Measurements from ENCODE around the gene ZIC2.
A peak's percentile ranks its signal among the peaks of the same experiment; 100 is the strongest.

Gene ZIC2

DNA sequence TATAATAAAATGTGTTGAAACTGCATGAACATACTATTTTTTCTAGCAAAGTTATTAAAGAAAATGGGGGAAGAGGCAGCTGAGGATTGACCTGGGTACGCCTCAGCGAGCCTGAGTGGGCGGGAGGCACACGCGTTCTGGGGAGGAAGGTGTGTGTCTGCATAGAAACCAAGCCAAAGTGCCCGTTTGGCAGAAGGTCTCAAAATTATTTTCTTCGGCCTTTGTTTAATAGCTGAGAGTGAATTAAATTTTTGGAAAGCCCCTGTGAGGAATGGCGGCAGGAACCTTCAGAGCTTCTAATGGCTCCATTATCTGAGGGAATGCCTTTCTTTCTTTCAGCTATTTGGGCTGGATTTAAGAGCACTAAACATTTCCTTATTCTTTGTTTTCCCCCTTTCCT is 5.2 kb downstream of the ZIC2 start:
- Histone ChIP-seq H3K36me3 (ENCODE audit: control insufficient read depth in 2 of 2, insufficient read depth in 2 of 2, low read length in 2 of 2) (no peaks in the 10 kb centered on the region), H3K9me3 (ENCODE audit: control insufficient read depth in 2 of 2, low read length in 2 of 2) (no peaks in the 10 kb centered on the region), H3K4me1 (ENCODE audit: control insufficient read depth in 2 of 2, insufficient read depth in 2 of 2, low read length in 2 of 2) (peaks cover 12 to 18% of the 10 kb centered on the region in 2 donors), H3K4me3 (ENCODE audit: low read length in 2 of 2) (no peak overlapping the region), H3K9ac (ENCODE audit: low read depth in 1 of 2, low read length in 2 of 2) (no peak overlapping the region), H3K27ac (ENCODE audit: low read depth in 2 of 2, low read length in 2 of 2) (no peak overlapping the region), H3K27me3 (ENCODE audit: control insufficient read depth in 2 of 2, insufficient read depth in 2 of 2, low read length in 2 of 2) (peaks cover 82 to 85% of the 10 kb centered on the region in 2 donors)

- H3K4me1 ChIP-seq (ENCODE audit: control insufficient read depth in 2 of 2, insufficient read depth in 2 of 2, low read length in 2 of 2): peaks cover 8 to 16% of the 10 kb centered on the region in 2 donors
Measured at GRCh38 chr13:99987154-99988019, 5.8 kb downstream of the ZIC2 start.

GRCh38 chr13:99988529-99989275 is 7.1 kb downstream of the ZIC2 start:
- Histone ChIP-seq H3K4me1 (ENCODE audit: control insufficient read depth in 2 of 2, insufficient read depth in 2 of 2, low read length in 2 of 2) (peaks cover 4 to 16% of the 10 kb centered on the region in 2 donors), H3K27me3 (ENCODE audit: control insufficient read depth in 2 of 2, insufficient read depth in 2 of 2, low read length in 2 of 2) (peaks cover 87 to 93% of the 10 kb centered on the region in 2 donors), H3K9me3 (ENCODE audit: control insufficient read depth in 2 of 2, low read length in 2 of 2) (no peaks in the 10 kb centered on the region), H3K27ac (ENCODE audit: low read depth in 2 of 2, low read length in 2 of 2) (no peak overlapping the region), H3K4me3 (ENCODE audit: low read length in 2 of 2) (no peak overlapping the region), H3K9ac (ENCODE audit: low read depth in 1 of 2, low read length in 2 of 2) (no peak overlapping the region), H3K36me3 (ENCODE audit: control insufficient read depth in 2 of 2, insufficient read depth in 2 of 2, low read length in 2 of 2) (no peaks in the 10 kb centered on the region)

More at GRCh38 chr13:99987154-99988019, 5.8 kb downstream of the ZIC2 start:
- Histone ChIP-seq H3K36me3 (ENCODE audit: control insufficient read depth in 2 of 2, insufficient read depth in 2 of 2, low read length in 2 of 2) (no peaks in the 10 kb centered on the region), H3K27ac (ENCODE audit: low read depth in 2 of 2, low read length in 2 of 2) (no peak overlapping the region), H3K9ac (ENCODE audit: low read depth in 1 of 2, low read length in 2 of 2) (no peak overlapping the region), H3K27me3 (ENCODE audit: control insufficient read depth in 2 of 2, insufficient read depth in 2 of 2, low read length in 2 of 2) (peaks cover 88 to 92% of the 10 kb centered on the region in 2 donors), H3K9me3 (ENCODE audit: control insufficient read depth in 2 of 2, low read length in 2 of 2) (no peaks in the 10 kb centered on the region), H3K4me3 (ENCODE audit: low read length in 2 of 2) (no peak overlapping the region)

GRCh38 chr13:99989276-99990125 is 7.9 kb downstream of the ZIC2 start:
- H3K9me3 ChIP-seq (ENCODE audit: control insufficient read depth in 2 of 2, low read length in 2 of 2): no peaks in the 10 kb centered on the region
- no peak overlapping the region for H3K9ac ChIP-seq (ENCODE audit: low read depth in 1 of 2, low read length in 2 of 2)
- no peak overlapping the region for H3K27ac ChIP-seq (ENCODE audit: low read depth in 2 of 2, low read length in 2 of 2)
- no peak overlapping the region for H3K4me3 ChIP-seq (ENCODE audit: low read length in 2 of 2)
- H3K36me3 ChIP-seq (ENCODE audit: control insufficient read depth in 2 of 2, insufficient read depth in 2 of 2, low read length in 2 of 2): no peaks in the 10 kb centered on the region
- peaks cover 85 to 93% of the 10 kb centered on the region in 2 donors for H3K27me3 ChIP-seq (ENCODE audit: control insufficient read depth in 2 of 2, insufficient read depth in 2 of 2, low read length in 2 of 2)
- peaks cover 4 to 16% of the 10 kb centered on the region in 2 donors for H3K4me1 ChIP-seq (ENCODE audit: control insufficient read depth in 2 of 2, insufficient read depth in 2 of 2, low read length in 2 of 2)

- Histone ChIP-seq H3K9ac (ENCODE audit: low read depth in 1 of 2, low read length in 2 of 2) (no peak overlapping the region), H3K4me1 (ENCODE audit: control insufficient read depth in 2 of 2, insufficient read depth in 2 of 2, low read length in 2 of 2) (peaks cover 4 to 14% of the 10 kb centered on the region in 2 donors), H3K36me3 (ENCODE audit: control insufficient read depth in 2 of 2, insufficient read depth in 2 of 2, low read length in 2 of 2) (no peaks in the 10 kb centered on the region), H3K9me3 (ENCODE audit: control insufficient read depth in 2 of 2, low read length in 2 of 2) (no peaks in the 10 kb centered on the region), H3K27me3 (ENCODE audit: control insufficient read depth in 2 of 2, insufficient read depth in 2 of 2, low read length in 2 of 2) (peaks cover 83 to 94% of the 10 kb centered on the region in 2 donors), H3K27ac (ENCODE audit: low read depth in 2 of 2, low read length in 2 of 2) (no peak overlapping the region), H3K4me3 (ENCODE audit: low read length in 2 of 2) (peak overlapping the region in 1 of 2 donors; percentile 20)
Measured at GRCh38 chr13:99990126-99990977, 8.8 kb downstream of the ZIC2 start.

- H3K4me1 ChIP-seq (ENCODE audit: control insufficient read depth in 2 of 2, insufficient read depth in 2 of 2, low read length in 2 of 2): peaks cover 4 to 14% of the 10 kb centered on the region in 2 donors
- peaks cover 87 to 97% of the 10 kb centered on the region in 2 donors for H3K27me3 ChIP-seq (ENCODE audit: control insufficient read depth in 2 of 2, insufficient read depth in 2 of 2, low read length in 2 of 2)
- no peaks in the 10 kb centered on the region for H3K9me3 ChIP-seq (ENCODE audit: control insufficient read depth in 2 of 2, low read length in 2 of 2)
- H3K36me3 ChIP-seq (ENCODE audit: control insufficient read depth in 2 of 2, insufficient read depth in 2 of 2, low read length in 2 of 2): no peaks in the 10 kb centered on the region
- no peak overlapping the region for H3K27ac ChIP-seq (ENCODE audit: low read depth in 2 of 2, low read length in 2 of 2)
- no peak overlapping the region for H3K4me3 ChIP-seq (ENCODE audit: low read length in 2 of 2)
- no peak overlapping the region for H3K9ac ChIP-seq (ENCODE audit: low read depth in 1 of 2, low read length in 2 of 2)
Measured at GRCh38 chr13:99991013-99991827, 9.6 kb downstream of the ZIC2 start.

DNA sequence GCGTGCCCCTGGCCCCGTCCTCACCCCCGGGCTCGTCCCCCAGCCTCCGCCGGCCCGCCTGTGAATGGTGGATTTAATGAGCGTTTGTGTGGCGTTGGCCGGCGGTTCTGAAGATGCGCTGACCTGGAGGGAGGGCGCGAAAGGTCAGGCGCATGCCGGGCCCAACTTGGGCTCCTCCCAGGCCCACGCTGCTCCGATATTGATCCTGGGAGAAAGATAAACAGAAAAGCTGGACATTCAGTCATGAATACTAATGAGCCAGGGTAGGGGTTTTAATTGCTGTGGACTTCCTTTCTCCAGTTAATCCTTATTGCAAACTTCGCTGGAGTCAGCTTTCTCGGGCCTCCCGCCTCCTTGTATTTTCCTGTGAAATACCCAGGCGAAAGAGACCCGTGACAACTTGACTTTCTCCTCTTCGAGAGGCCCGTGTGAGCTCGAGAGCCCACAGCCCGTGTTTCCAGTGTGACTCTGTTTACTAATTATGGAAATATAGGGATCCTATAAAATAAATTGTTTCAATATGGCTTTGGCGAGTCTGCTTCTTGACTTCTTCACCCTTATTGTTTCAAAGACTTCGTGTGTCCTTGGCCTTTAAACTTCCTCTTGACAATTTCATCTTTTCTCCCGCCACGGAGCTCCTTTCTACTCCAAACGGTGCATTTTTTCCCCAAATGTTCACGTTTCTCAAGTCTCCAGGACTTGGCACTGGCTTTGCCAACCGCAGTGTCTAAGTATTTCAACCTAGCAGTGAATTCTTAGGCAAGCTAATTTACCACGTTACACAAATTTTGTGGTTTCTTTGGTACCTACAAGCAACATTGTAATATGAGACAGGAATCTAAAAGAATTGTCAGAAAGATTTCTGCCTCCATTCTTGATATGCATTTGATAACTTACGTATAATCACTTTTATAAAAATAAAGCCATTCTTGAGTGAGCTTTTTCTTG is 10.5 kb downstream of the ZIC2 start:
- no peak overlapping the region for H3K27ac ChIP-seq (ENCODE audit: low read depth in 2 of 2, low read length in 2 of 2)
- no peak overlapping the region for H3K4me3 ChIP-seq (ENCODE audit: low read length in 2 of 2)
- no peaks in the 10 kb centered on the region for H3K36me3 ChIP-seq (ENCODE audit: control insufficient read depth in 2 of 2, insufficient read depth in 2 of 2, low read length in 2 of 2)
- no peaks in the 10 kb centered on the region for H3K9me3 ChIP-seq (ENCODE audit: control insufficient read depth in 2 of 2, low read length in 2 of 2)
- H3K27me3 ChIP-seq (ENCODE audit: control insufficient read depth in 2 of 2, insufficient read depth in 2 of 2, low read length in 2 of 2): peaks cover 88 to 98% of the 10 kb centered on the region in 2 donors
- H3K4me1 ChIP-seq (ENCODE audit: control insufficient read depth in 2 of 2, insufficient read depth in 2 of 2, low read length in 2 of 2): peaks cover 4 to 14% of the 10 kb centered on the region in 2 donors
- H3K9ac ChIP-seq (ENCODE audit: low read depth in 1 of 2, low read length in 2 of 2): no peak overlapping the region

DNA sequence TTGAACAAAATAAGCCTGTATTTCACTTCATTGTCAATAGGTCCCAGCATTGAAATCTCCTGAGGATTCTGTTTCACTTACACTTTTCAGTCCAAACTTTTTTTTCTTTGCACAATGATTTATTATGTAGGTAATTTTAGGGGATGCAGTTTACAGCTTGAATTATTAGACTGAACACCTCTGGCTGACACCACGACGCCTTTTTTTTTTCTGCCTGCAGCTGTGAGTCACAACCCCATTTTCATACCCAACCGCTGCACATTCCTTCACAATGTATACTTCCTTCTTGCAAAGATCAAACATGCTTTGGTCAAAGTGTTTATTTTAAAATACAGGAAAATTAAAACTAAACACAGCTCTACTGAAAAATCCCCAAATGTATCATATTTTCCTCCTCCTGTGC is 11.4 kb downstream of the ZIC2 start:
- Histone ChIP-seq H3K4me1 (ENCODE audit: control insufficient read depth in 2 of 2, insufficient read depth in 2 of 2, low read length in 2 of 2) (peaks cover 4 to 14% of the 10 kb centered on the region in 2 donors), H3K9ac (ENCODE audit: low read depth in 1 of 2, low read length in 2 of 2) (no peak overlapping the region), H3K27me3 (ENCODE audit: control insufficient read depth in 2 of 2, insufficient read depth in 2 of 2, low read length in 2 of 2) (peaks cover 85 to 97% of the 10 kb centered on the region in 2 donors), H3K9me3 (ENCODE audit: control insufficient read depth in 2 of 2, low read length in 2 of 2) (no peaks in the 10 kb centered on the region), H3K4me3 (ENCODE audit: low read length in 2 of 2) (no peak overlapping the region), H3K27ac (ENCODE audit: low read depth in 2 of 2, low read length in 2 of 2) (no peak overlapping the region), H3K36me3 (ENCODE audit: control insufficient read depth in 2 of 2, insufficient read depth in 2 of 2, low read length in 2 of 2) (no peaks in the 10 kb centered on the region)

Data from mucosa of rectum (tissue), 2 donors.